Fibroblast of skin of left biceps (primary cell): ENCODE results near the gene PRPF39.
A peak's percentile ranks its signal among the peaks of the same experiment; 100 is the strongest.
"Not testable (repeated sequence)": the region's sequence is repeated elsewhere in the genome, so short reads cannot be mapped to it uniquely, and the experiment has no call there.

Experiments used
- DNase-seq, 2 experiments: peaks; one replicate each; pipeline ENCODE4 v3.0.0-alpha.2; 2013; ENCODE audit warnings: low read depth in 2 of 2

PRPF39 gene

GRCh38 chr14:45081096-45081495, 2.8 kb upstream of the PRPF39 start:
- not testable (repeated sequence) for DNase-seq

- no peak for DNase-seq
These were observed 1.5 kb upstream of the PRPF39 start for GRCh38 chr14:45082420-45082819.

GRCh38 chr14:45083617-45083975, 320 bp upstream of the PRPF39 start:
- DNase-seq = no peak

- no peak for DNase-seq
These were observed 1.0 kb downstream of the PRPF39 start for GRCh38 chr14:45084946-45085346.

GRCh38 chr14:45089813-45090212, 5.9 kb downstream of the PRPF39 start:
- DNase-seq = no peak

GRCh38 chr14:45091710-45092109, 7.8 kb downstream of the PRPF39 start:
- no peak for DNase-seq

- DNase-seq = no peak
These were observed 10.4 kb downstream of the PRPF39 start for GRCh38 chr14:45094275-45094674.

- DNase-seq = no peak
These were observed 11.2 kb downstream of the PRPF39 start for GRCh38 chr14:45095143-45095542.

GRCh38 chr14:45096218-45096617, 12.3 kb downstream of the PRPF39 start:
- DNase-seq = no peak

GRCh38 chr14:45103806-45104205, 19.9 kb downstream of the PRPF39 start:
- DNase-seq = no peak

- DNase-seq = no peak
These were observed 20.6 kb downstream of the PRPF39 start for GRCh38 chr14:45104561-45104960.

- DNase-seq = no peak
These were observed 29.2 kb downstream of the PRPF39 start for GRCh38 chr14:45112896-45113781.

GRCh38 chr14:45114327-45114726, 30.4 kb downstream of the PRPF39 start:
- DNase-seq = no peak

- DNase-seq = no peak
These were observed 34.7 kb downstream of the PRPF39 start for GRCh38 chr14:45118594-45118993.

GRCh38 chr14:45120096-45120495, 36.2 kb downstream of the PRPF39 start:
- no peak for DNase-seq

- DNase-seq = no peak
These were observed 39.4 kb downstream of the PRPF39 start for GRCh38 chr14:45123271-45123670.

GRCh38 chr14:45125754-45126153, 41.8 kb downstream of the PRPF39 start:
- DNase-seq = no peak

- no peak for DNase-seq
These were observed 45.2 kb downstream of the PRPF39 start for GRCh38 chr14:45128963-45129629.

GRCh38 chr14:45133683-45134050, 49.8 kb downstream of the PRPF39 start:
- no peak for DNase-seq

- DNase-seq = peak; percentile 97 to 98
These were observed 50.4 kb downstream of the PRPF39 start, which contains the start of gene FKBP3 for GRCh38 chr14:45134051-45134958. Gene FKBP3 (minus strand): TSS chr14:45134481. CDS start chr14:45134456, 25 bp downstream.

GRCh38 chr14:45135156-45135555, 51.2 kb downstream of the PRPF39 start:
- no peak for DNase-seq
